ENCODE results near the gene DHRS7B.

DHRS7B gene

DNA sequence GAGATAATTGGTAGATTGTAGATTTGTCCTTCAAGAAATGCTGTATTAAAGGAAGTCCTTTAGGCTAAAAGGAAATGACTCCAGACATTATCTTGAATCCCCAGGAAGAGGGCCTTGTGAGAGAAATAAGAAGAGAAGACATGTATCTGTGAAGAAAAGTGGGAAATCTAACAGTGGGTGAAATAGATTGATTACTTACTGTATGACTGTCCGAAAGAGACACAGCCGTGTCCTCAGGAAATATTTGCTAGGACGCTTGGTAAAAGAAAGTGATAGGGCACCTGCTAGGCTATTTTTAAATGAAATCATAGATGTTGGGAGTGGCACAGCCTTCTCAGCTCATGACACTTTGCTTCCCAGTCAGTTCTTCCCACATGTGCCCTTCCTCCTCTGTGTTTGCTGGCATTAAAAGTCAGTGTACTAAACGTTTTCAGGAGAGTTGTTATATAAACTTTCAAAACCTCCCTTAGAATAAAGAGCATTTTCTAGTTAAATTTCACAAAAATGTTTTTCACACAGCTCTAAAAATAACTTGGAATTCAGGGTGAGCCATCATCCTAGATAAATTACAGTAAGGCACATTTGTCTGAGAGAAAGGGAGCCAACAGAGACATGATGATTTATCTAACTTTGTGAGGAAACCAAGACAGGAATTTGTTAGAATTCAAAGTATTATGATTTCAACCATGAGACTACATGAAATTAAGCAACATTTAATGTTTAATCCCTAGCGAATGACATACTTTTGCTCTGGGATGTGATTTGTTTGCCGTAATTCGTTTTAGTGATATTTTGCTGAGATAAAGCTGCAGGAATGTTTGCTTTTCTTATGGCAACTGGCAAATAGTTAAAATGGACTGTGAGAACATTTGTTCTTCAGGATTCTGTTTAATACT is 35.0 kb downstream of the DHRS7B start:
- TF ChIP-seq, protein P1, sequence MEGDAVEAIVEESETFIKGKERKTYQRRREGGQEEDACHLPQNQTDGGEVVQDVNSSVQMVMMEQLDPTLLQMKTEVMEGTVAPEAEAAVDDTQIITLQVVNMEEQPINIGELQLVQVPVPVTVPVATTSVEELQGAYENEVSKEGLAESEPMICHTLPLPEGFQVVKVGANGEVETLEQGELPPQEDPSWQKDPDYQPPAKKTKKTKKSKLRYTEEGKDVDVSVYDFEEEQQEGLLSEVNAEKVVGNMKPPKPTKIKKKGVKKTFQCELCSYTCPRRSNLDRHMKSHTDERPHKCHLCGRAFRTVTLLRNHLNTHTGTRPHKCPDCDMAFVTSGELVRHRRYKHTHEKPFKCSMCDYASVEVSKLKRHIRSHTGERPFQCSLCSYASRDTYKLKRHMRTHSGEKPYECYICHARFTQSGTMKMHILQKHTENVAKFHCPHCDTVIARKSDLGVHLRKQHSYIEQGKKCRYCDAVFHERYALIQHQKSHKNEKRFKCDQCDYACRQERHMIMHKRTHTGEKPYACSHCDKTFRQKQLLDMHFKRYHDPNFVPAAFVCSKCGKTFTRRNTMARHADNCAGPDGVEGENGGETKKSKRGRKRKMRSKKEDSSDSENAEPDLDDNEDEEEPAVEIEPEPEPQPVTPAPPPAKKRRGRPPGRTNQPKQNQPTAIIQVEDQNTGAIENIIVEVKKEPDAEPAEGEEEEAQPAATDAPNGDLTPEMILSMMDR (IDR thresholded peaks at IDR 0.05): no peak
- TF ChIP-seq ZFX (IDR thresholded peaks at IDR 0.05; ENCODE audit: borderline replicate concordance): no peak
- H3K27ac ChIP-seq: peak overlapping the region; percentile 12; the same call in 1 of the 2 replicates

DNA sequence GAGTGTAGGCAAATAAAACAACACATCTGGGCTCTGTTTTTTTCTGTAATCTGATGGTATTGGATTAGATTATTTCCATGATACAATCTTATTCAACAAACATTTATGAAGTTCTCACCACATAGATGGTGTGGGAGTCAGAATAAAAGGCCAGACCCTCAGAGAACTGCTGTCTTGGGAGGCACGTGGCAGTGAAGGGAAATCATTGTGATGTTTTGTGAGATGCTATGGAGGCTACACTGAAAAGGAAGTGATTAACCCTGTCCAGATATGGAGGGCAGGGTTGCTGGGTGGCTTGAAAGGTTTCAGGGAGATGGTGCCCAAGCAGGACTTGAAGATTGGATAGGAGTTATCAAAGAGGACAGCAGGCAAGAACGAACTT is 35.6 kb downstream of the DHRS7B start:
- H3K27ac ChIP-seq: 0 out of 2 replicates have a peak overlapping the region, but pooled peaks have one; percentile 12
- TF ChIP-seq ZFX (IDR thresholded peaks at IDR 0.05; ENCODE audit: borderline replicate concordance): no peak
- TF ChIP-seq, protein P1 (IDR thresholded peaks at IDR 0.05): no peak

GRCh38 chr17:21163101-21163500 is 36.3 kb downstream of the DHRS7B start:
- no peak overlapping the region for H3K27ac ChIP-seq
- TF ChIP-seq, protein P1 (IDR thresholded peaks at IDR 0.05): no peak
- TF ChIP-seq ZFX (IDR thresholded peaks at IDR 0.05; ENCODE audit: borderline replicate concordance): no peak

DNA sequence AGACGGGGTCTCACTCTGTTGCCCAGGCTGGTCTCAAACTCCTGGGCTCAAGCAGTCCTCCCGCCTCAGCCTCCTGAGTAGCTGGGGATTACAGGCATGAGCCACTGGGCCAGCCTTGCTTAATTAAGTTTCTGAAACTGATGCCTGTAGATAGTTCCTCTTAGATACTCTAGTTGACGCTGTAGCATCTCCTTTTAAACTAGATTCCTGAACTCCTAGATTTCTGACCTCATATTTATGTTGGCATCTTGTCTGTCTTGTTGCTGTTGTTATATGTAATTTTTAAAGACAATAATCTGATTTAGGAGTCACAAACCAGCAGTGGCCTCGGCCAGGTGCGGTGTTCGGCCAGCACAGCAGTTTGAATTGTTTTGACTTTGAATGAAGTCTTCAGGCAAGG is 37.5 kb downstream of the DHRS7B start:
- TF ChIP-seq, protein P1 (IDR thresholded peaks at IDR 0.05): no peak
- TF ChIP-seq ZFX (IDR thresholded peaks at IDR 0.05; ENCODE audit: borderline replicate concordance): no peak
- no peak overlapping the region for H3K27ac ChIP-seq

GRCh38 chr17:21164620-21165019 is 37.9 kb downstream of the DHRS7B start:
- TF ChIP-seq ZFX (IDR thresholded peaks at IDR 0.05; ENCODE audit: borderline replicate concordance): no peak
- no peak overlapping the region for H3K27ac ChIP-seq

GRCh38 chr17:21165922-21166594 is 39.3 kb downstream of the DHRS7B start:
- H3K27ac ChIP-seq: no peak overlapping the region
- TF ChIP-seq, protein P1 (IDR thresholded peaks at IDR 0.05): no peak
- TF ChIP-seq ZFX (IDR thresholded peaks at IDR 0.05; ENCODE audit: borderline replicate concordance): no peak

DNA sequence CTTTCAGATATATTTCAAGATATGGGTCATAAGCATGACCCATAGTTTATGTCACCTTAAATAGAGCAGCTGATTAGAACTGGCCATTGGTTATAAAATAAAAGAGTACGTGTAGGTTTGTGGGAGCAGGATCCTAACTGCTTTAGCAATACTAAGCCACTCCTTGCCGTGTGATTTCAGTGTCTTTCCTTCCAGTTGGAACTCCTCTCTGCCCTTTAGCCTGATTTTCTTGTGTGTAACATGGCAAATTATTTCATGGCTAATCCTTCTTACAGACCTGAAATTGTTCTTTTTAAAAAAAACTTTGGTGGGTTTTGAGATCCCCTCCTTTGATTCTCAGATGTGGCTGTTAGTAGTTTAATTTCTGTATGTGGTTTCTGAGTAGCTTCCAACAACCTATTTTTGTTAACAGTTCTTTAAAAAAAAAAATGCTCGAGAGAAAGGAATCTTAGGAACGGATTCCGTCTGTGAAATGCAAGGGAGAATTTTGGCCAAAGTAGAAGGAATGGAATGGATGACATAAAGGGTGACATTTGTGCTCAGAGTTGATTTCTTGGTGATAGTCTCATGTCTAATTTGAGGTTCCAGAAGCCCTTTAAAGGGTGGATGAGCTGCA is 39.9 kb downstream of the DHRS7B start:
- no peak for TF ChIP-seq ZFX (IDR thresholded peaks at IDR 0.05; ENCODE audit: borderline replicate concordance)
- TF ChIP-seq, protein P1 (IDR thresholded peaks at IDR 0.05): no peak
- H3K27ac ChIP-seq: no peak overlapping the region

All from 22Rv1 (cell line).